Suprapubic skin (tissue), 4 donors: ENCODE results near the gene FLNA. TPM values are rescaled to one million over a fixed set of nuclear protein-coding genes. Genes with fewer than 3 reads are reported as not detected.

Source experiments
- DNase-seq, 2 donors: peaks; one replicate each; pipeline ENCODE4 v3.0.0-alpha.2; 2019; ENCODE audit warnings: low spot score in 2 of 2
- H3K27ac ChIP-seq: fragments of 200-600 bp; sonication (generic); one replicate; pipeline ENCODE4 v1.5.1; 2019
- H3K27me3 ChIP-seq: fragments of 200-600 bp; sonication (generic); one replicate; pipeline ENCODE4 v1.5.1; 2019
- H3K36me3 ChIP-seq: fragments of 200-600 bp; sonication (generic); one replicate; pipeline ENCODE4 v1.5.1; 2019
- H3K4me1 ChIP-seq: fragments of 200-600 bp; sonication (generic); one replicate; pipeline ENCODE4 v1.5.1; 2019
- H3K4me3 ChIP-seq: fragments of 200-600 bp; sonication (generic); one replicate; pipeline ENCODE4 v1.5.1; 2019; ENCODE audit warnings: mild to moderate bottlenecking
- H3K9me3 ChIP-seq: fragments of 200-600 bp; sonication (generic); one replicate; pipeline ENCODE4 v1.5.1; 2019
- CTCF ChIP-seq, 2 donors: fragments of 200-600 bp in 1 of 2; fragments of 450-650 bp in 1 of 2; sonication (generic) in 1 of 2; IDR thresholded peaks; one replicate each; pipeline ENCODE4 v1.5.1; 2016 to 2019; ENCODE audit warnings: antibody characterized with exemption in 2 of 2, mild to moderate bottlenecking in 1 of 2, moderate library complexity in 1 of 2
- EP300 ChIP-seq: sonication (generic); formaldehyde crosslinking; IDR thresholded peaks from one replicate; pipeline ENCODE4 v1.6.1; 2017; ENCODE audit warnings: antibody characterized with exemption
- POLR2A ChIP-seq, 2 donors: fragments of 450-650 bp; IDR thresholded peaks; one replicate each; pipeline ENCODE4 v1.6.1; 2017; ENCODE audit warnings: antibody characterized with exemption in 2 of 2, mild to moderate bottlenecking in 2 of 2, moderate library complexity in 2 of 2
- POLR2AphosphoS5 ChIP-seq, 3 donors: sonication (generic); formaldehyde crosslinking; IDR thresholded peaks; one replicate each; pipeline ENCODE4 v1.6.1; 2017; ENCODE audit warnings: antibody characterized with exemption in 3 of 3
- WGBS: methylation state at CpG from one replicate; pipeline ENCODE4 v1.1.5; 2018; 5-methylcytosine and 5-hydroxymethylcytosine counted together
- total RNA-seq, 4 donors: library from RNA; depleted of rRNA; stranded (reverse); fragments of >200 nt; gene quantifications; one replicate each; pipeline ENCODE4 v1.1.0, GENCODE V29; 2016

Gene FLNA
- total RNA-seq, 4 donors from 2014 or later, result 374 to 402 (median 386) TPM

DNA sequence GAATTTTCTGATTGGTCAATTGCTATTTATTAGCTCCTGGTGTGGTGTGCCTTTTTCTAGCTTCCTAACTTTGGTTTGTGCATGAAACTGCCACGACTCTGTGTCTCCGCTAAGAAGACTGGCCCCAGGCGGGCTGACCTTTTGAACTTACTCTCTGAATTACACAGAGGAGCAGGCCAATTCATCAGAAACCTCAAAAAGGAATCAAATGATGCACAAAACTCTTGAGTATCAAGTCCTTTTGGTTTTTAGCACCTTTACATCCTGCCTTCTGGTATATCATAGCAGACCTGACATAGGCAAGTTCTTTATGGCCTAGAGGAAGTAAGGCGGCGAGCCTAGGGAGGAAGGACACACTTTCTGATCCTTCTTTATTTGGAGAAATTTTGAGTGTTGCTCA is 61.3 kb downstream of the FLNA start:
- no peaks in the 10 kb centered on the region for H3K4me1 ChIP-seq
- TF ChIP-seq POLR2A (IDR thresholded peaks at IDR 0.05), result no peak
- TF ChIP-seq CTCF (IDR thresholded peaks at IDR 0.05), result no peak
- H3K27ac ChIP-seq, result no peak overlapping the region
- WGBS, result 85% methylated on average over 5 of the region's 5 CpGs
- H3K27me3 ChIP-seq, result no peaks in the 10 kb centered on the region
- H3K9me3 ChIP-seq, result no peaks in the 10 kb centered on the region
- no peak overlapping the region for H3K4me3 ChIP-seq
- DNase-seq, result no peak
- H3K36me3 ChIP-seq, result no peaks in the 10 kb centered on the region

- Histone ChIP-seq H3K9me3 (no peaks in the 10 kb centered on the region), H3K27me3 (no peaks in the 10 kb centered on the region), H3K4me3 (no peak overlapping the region), H3K36me3 (no peaks in the 10 kb centered on the region), H3K27ac (no peak overlapping the region), H3K4me1 (no peaks in the 10 kb centered on the region)
- no peak for DNase-seq
- TF ChIP-seq POLR2AphosphoS5 (IDR thresholded peaks at IDR 0.05), result no peak
- TF ChIP-seq POLR2A (IDR thresholded peaks at IDR 0.05), result no peak
- no peak for TF ChIP-seq EP300
- no peak for TF ChIP-seq CTCF (IDR thresholded peaks at IDR 0.05)
- WGBS, result 88% methylated on average over 7 of the region's 7 CpGs
These were observed 62.3 kb downstream of the FLNA start for GRCh38 chrX:154312116-154312515.

- 86% methylated on average over 19 of the region's 19 CpGs for WGBS
- no peak for TF ChIP-seq CTCF (IDR thresholded peaks at IDR 0.05)
- Histone ChIP-seq H3K27ac (no peak overlapping the region), H3K4me3 (no peak overlapping the region), H3K36me3 (no peaks in the 10 kb centered on the region), H3K27me3 (no peaks in the 10 kb centered on the region), H3K9me3 (no peaks in the 10 kb centered on the region), H3K4me1 (no peaks in the 10 kb centered on the region)
- DNase-seq, result no peak
These were observed 63.6 kb downstream of the FLNA start for GRCh38 chrX:154310616-154311536.

DNA sequence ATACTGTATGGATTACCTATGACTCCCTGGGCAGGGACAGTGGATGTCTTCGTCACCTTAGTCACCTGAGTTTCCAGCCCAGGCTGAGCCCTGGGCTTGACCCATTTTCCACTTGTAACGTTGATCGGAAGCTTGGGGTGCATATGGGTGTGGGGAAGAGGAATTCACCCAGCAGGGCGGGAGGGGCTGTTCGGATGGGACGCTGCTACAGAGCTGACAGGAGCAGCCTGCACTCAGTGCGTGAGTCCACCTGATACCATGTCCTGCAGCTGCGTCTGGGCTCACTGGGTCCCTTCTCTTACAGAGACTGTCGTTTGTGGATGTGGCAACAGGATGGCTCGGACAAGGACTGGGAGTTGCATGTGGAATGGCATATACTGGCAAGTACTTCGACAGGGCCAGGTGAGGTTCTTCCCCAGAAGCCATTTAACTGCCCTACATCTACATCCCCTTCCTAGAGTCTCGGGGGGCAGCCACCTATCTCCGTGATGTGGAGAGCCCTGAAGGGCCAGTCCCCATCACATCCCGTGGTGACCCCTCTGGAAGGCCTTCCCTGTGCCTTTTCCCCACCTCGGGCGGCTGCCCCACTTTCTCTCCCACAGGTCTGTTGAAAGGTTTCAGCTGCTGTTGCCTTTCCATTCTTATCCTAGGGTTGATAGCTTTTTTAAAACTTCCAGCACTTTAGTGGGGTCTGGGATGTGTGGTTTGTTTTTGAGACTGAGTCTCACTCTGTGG is 65.2 kb downstream of the FLNA start:
- no peak for TF ChIP-seq POLR2A (IDR thresholded peaks at IDR 0.05)
- no peak for TF ChIP-seq EP300
- TF ChIP-seq CTCF (IDR thresholded peaks at IDR 0.05), result no peak
- no peak for TF ChIP-seq POLR2AphosphoS5 (IDR thresholded peaks at IDR 0.05)
- WGBS, result 89% methylated on average over 10 of the region's 16 CpGs
- H3K4me1 ChIP-seq, result no peaks in the 10 kb centered on the region

More for the DNA sequence above, 65.2 kb downstream of the FLNA start:
- H3K4me3 ChIP-seq, result no peak overlapping the region
- H3K9me3 ChIP-seq, result no peaks in the 10 kb centered on the region
- no peak overlapping the region for H3K27ac ChIP-seq
- H3K27me3 ChIP-seq, result no peaks in the 10 kb centered on the region
- H3K36me3 ChIP-seq, result no peaks in the 10 kb centered on the region
- DNase-seq, result no peak
